Endothelial cell of umbilical vein (primary cell): ENCODE data around the gene IL17REL. TPM values are rescaled to one million over a fixed set of nuclear protein-coding genes. Genes with fewer than 3 reads are reported as not detected.

Source experiments
- BruUV-seq: library from RNA; stranded (reverse); fragments of 400-500 nt; replicated peaks from 2 replicates; lab custom pipeline; 2021; lab: Mats Ljungman, UMichigan
- CTCF ChIA-PET: fragments of 300-600, 350-600 bp; sonication (Branson Sonifier 250); formaldehyde crosslinking; loops from one replicate; lab custom pipeline; 2021; ENCODE audit warnings: antibody characterized with exemption, inconsistent platforms; lab: Charles Lee
- POLR2A ChIA-PET: fragments of 300-600, 350-600 bp; sonication (Branson Sonifier 250); formaldehyde crosslinking; loops from one replicate; lab custom pipeline; 2021; ENCODE audit warnings: antibody characterized with exemption, inconsistent platforms; lab: Charles Lee
- DNase-seq: peaks from one replicate; pipeline ENCODE4 v3.0.0-alpha.2; 2011; ENCODE audit warnings: low read depth, low spot score
- FAIRE-seq: peaks from 2 replicates; lab custom pipeline; 2011; peaks lifted over from hg19 to GRCh38; lab: Jason Lieb, UNC
- H2AFZ ChIP-seq: 2 replicates; pipeline ENCODE4 v1.6.0; 2012; ENCODE audit warnings: low read depth, low read length, control low read depth, inconsistent platforms
- H3K27ac ChIP-seq: 2 replicates; pipeline ENCODE4 v1.5.1; 2011; ENCODE audit warnings: low read depth, mild to moderate bottlenecking, control low read depth, low read length, moderate library complexity; ENCODE audit not compliant: insufficient read depth
- H3K27me3 ChIP-seq, 2 experiments: 2 replicates each; pipeline versions ENCODE4 v1.6.0 to v1.6.1; 2011; ENCODE audit warnings: low read length in 2 of 2, mixed read lengths in 1 of 2; ENCODE audit not compliant: control insufficient read depth in 2 of 2, insufficient read depth in 2 of 2
- H3K36me3 ChIP-seq, 2 experiments: 2 replicates in 1 of 2; 3 replicates in 1 of 2; pipeline ENCODE4 v1.5.1; 2011; ENCODE audit warnings: low read length in 2 of 2, mild to moderate bottlenecking in 1 of 2, moderate library complexity in 1 of 2; ENCODE audit not compliant: control insufficient read depth in 2 of 2, insufficient read depth in 2 of 2; ENCODE audit errors: extremely low read depth in 1 of 2
- H3K4me1 ChIP-seq: 3 replicates; pipeline ENCODE4 v1.5.1; 2011; ENCODE audit warnings: mild to moderate bottlenecking, low read length; ENCODE audit not compliant: control insufficient read depth, insufficient read depth; ENCODE audit errors: extremely low read depth
- H3K4me2 ChIP-seq: 2 replicates; pipeline ENCODE4 v1.6.1; 2011; ENCODE audit warnings: low read length, control low read depth, mixed read lengths; ENCODE audit not compliant: insufficient read depth
- H3K4me3 ChIP-seq, 3 experiments: fragments of 200-600 bp in 1 of 3; sonication (generic), shearing (Covaris generic) in 1 of 3; replicated peaks in 1 of 3; 2 replicates each; pipeline ENCODE4 v1.5.1; 2011 to 2016; ENCODE audit warnings: control low read depth in 3 of 3, low read length in 3 of 3, mild to moderate bottlenecking in 2 of 3, inconsistent platforms in 1 of 3, low read depth in 1 of 3, moderate library complexity in 1 of 3; ENCODE audit not compliant: insufficient read depth in 1 of 3
- H3K79me2 ChIP-seq: 2 replicates; pipeline ENCODE4 v1.6.0; 2012; ENCODE audit warnings: low read length, inconsistent platforms; ENCODE audit not compliant: control insufficient read depth, insufficient read depth
- H3K9ac ChIP-seq: replicated peaks from 2 replicates; pipeline ENCODE3; 2011; ENCODE audit warnings: low read length, control low read depth; ENCODE audit not compliant: insufficient read depth; ENCODE audit errors: extremely low read depth
- H3K9me1 ChIP-seq: replicated peaks from 3 replicates; pipeline ENCODE4 v1.6.0; 2011; ENCODE audit warnings: mild to moderate bottlenecking, low read length; ENCODE audit not compliant: control insufficient read depth, insufficient read depth; ENCODE audit errors: extremely low read depth
- H3K9me3 ChIP-seq: replicated peaks from 2 replicates; pipeline ENCODE4 v1.5.1; 2012; ENCODE audit warnings: low read length, inconsistent platforms; ENCODE audit not compliant: control insufficient read depth, insufficient read depth
- H4K20me1 ChIP-seq: replicated peaks from 2 replicates; pipeline ENCODE3; 2011; ENCODE audit warnings: mild to moderate bottlenecking, low read length; ENCODE audit not compliant: control insufficient read depth, insufficient read depth; ENCODE audit errors: extremely low read depth
- EZH2 ChIP-seq: IDR thresholded peaks from 2 replicates; pipeline ENCODE4 v1.6.1; 2012; ENCODE audit warnings: borderline replicate concordance, low read depth, mild to moderate bottlenecking, moderate library complexity, low read length, inconsistent platforms; ENCODE audit not compliant: severe bottlenecking
- FOS ChIP-seq: IDR thresholded peaks from 2 replicates; pipeline ENCODE4 v1.6.1; 2011; ENCODE audit warnings: mild to moderate bottlenecking, low read length, moderate library complexity, borderline replicate concordance; ENCODE audit not compliant: insufficient read depth
- GATA2 ChIP-seq: IDR thresholded peaks from 2 replicates; pipeline ENCODE4 v1.7.0; 2011; ENCODE audit warnings: low read depth, mild to moderate bottlenecking, moderate library complexity, mixed read lengths, low read length; ENCODE audit not compliant: insufficient read length, insufficient read depth
- JUN ChIP-seq: IDR thresholded peaks from 2 replicates; pipeline ENCODE4 v1.6.1; 2011; ENCODE audit warnings: borderline replicate concordance, low read depth; ENCODE audit not compliant: insufficient read length, insufficient read depth
- MYC ChIP-seq: IDR thresholded peaks from one replicate; pipeline ENCODE4 v1.6.1; 2011; ENCODE audit warnings: mild to moderate bottlenecking, low read depth, low read length
- POLR2A ChIP-seq: IDR thresholded peaks from 2 replicates; pipeline ENCODE4 v1.6.1; 2012; ENCODE audit warnings: low read depth, mild to moderate bottlenecking, control low read depth, low read length
- POLR2AphosphoS5 ChIP-seq: IDR thresholded peaks from 2 replicates; pipeline ENCODE4 v1.6.1; 2012; ENCODE audit warnings: low read depth, mild to moderate bottlenecking, control low read depth, low read length, moderate library complexity; ENCODE audit not compliant: insufficient read depth
- dilution Hi-C: fragments of 300-500 bp; cut with MboI; formaldehyde crosslinking; loops from one replicate; pipeline ENCODE4 v1.15.0; 2019; ENCODE audit warnings: low sequenced_read_pairs; ENCODE audit not compliant: extremely low pct_ligation_motif_present
- intact Hi-C: fragments of 100-400 bp; cut with micrococcal nuclease; formaldehyde crosslinking; loops from one replicate; pipeline ENCODE4 v1.10.0; 2022
- polyA plus RNA-seq, 4 experiments: library from polyadenylated mRNA; depleted of rRNA in 3 of 4; stranded (reverse) in 3 of 4; unstranded in 1 of 4; fragments of >200 nt; gene quantifications; 2 replicates each; pipeline versions ENCODE4 v1.2.1 to v1.2.3, GENCODE V29; 2011 to 2012; ENCODE audit warnings: missing spikeins in 1 of 4
- total RNA-seq: library from RNA; stranded (reverse); gene quantifications from 2 replicates; pipeline ENCODE4 v1.2.3, GENCODE V29; 2021
- TF ChIP-seq, protein P1 (sequence below): IDR thresholded peaks from 2 replicates; pipeline ENCODE4 v1.6.1; 2011; ENCODE audit not compliant: insufficient read depth, insufficient read length
- TF ChIP-seq, protein P2 (sequence below), 2 donors: IDR thresholded peaks; 1 replicate in 1 of 2; 2 replicates in 1 of 2; pipeline ENCODE4 v1.5.1; 2011; ENCODE audit warnings: low read length in 2 of 2, mild to moderate bottlenecking in 2 of 2, moderate library complexity in 2 of 2, control low read depth in 1 of 2, inconsistent platforms in 1 of 2, low read depth in 1 of 2; ENCODE audit not compliant: insufficient read depth in 1 of 2; ENCODE audit errors: extremely low read depth in 1 of 2

IL17REL gene
- total and polyA plus RNA-seq, 2 donors (not counting 3 experiments of a cell fraction or from before 2014, with no cell fraction given): 0.06 to 0.15 TPM

DNA sequence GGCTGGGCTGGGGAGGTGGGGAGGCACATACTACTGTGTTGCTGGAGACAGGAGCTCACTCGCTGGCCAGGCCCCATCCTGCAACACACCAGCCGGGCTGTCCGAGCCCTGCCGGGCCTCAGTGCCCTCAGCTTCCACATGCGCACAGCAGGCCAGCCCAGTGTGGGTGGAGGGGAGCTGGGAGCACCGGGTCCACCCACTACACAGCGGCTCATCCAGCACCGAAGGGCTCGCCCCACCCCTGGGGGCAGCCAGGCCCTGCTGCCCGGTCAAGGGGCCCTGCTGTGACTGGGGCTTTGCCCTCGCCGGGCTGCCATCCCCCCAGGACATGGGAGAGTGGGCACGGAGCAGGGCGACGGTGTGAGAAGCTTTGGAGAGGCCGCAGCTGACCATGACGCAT, 36.3 kb upstream of the IL17REL start:
- Histone ChIP-seq H3K79me2 (no peaks in the 10 kb centered on the region), H3K27me3 (no peaks in the 10 kb centered on the region), H3K36me3 (no peaks in the 10 kb centered on the region), H3K4me3 (no peak overlapping the region), H2AFZ (no peak overlapping the region), H3K9ac (no peak overlapping the region), H3K9me3 (no peaks in the 10 kb centered on the region), H3K9me1 (no peaks in the 10 kb centered on the region), H4K20me1 (no peaks in the 10 kb centered on the region), H3K27ac (no peak overlapping the region), H3K4me2 (no peak overlapping the region), H3K4me1 (no peaks in the 10 kb centered on the region)
- FAIRE-seq (no peak), DNase-seq (no peak)
- ChIA-PET POLR2A (no interaction called here), CTCF (no interaction called here)
- TF ChIP-seq, protein P1, sequence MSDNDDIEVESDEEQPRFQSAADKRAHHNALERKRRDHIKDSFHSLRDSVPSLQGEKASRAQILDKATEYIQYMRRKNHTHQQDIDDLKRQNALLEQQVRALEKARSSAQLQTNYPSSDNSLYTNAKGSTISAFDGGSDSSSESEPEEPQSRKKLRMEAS: no peak
- TF ChIP-seq POLR2AphosphoS5 (no peak), EZH2 (no peak), GATA2 (no peak), FOS (no peak), MYC (no peak), JUN (no peak)
- dilution Hi-C loops: no loop called here
- intact Hi-C loops: no loop called here
- no TSS peak for BruUV-seq

DNA sequence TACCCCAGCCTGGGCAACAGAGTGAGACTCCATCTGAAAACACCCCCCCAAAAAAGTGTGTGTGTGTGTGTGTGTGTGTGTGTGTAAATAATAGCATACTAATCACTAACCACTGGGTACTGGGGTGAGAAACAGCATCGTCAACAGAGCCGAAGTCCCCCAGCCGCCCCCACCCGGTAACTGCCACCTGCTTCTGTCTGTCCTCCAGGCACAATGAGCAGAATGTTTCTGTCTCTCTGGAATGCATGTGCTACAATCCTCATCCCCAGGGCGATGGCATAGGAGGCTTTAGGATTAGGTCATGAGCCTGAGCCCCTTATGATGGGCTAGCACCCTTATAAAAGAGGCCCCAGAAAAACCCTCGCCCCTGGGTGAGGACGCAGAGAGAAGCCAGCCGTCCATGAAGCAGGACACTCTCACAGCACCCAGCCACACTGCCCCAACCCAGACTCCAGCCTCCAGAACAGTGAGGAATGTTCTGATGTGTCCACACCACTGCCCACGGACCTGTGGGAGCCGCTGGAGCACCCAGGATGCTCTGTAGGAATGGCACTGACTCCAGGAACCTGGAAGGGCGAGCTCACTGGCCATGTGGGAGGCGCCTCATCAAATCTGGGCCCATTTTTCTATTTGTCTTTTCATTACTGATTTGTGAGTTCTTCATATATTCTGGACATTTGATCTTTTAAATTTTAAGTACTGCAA, 35.6 kb upstream of the IL17REL start:
- POLR2A ChIA-PET: no interaction called here
- no peaks in the 10 kb centered on the region for H3K36me3 ChIP-seq
- dilution Hi-C loops (no loop called here), intact Hi-C loops (no loop called here)
- H3K27me3 ChIP-seq: no peaks in the 10 kb centered on the region
- no peak overlapping the region for H3K4me3 ChIP-seq
- no TSS peak for BruUV-seq
- FAIRE-seq (no peak), DNase-seq (no peak)
- no peak overlapping the region for H2AFZ ChIP-seq
- H3K9me1 ChIP-seq: no peaks in the 10 kb centered on the region
- CTCF ChIA-PET: no interaction called here
- TF ChIP-seq MYC: no peak
- TF ChIP-seq GATA2: no peak
- no peak for TF ChIP-seq POLR2AphosphoS5
- TF ChIP-seq JUN: no peak
- TF ChIP-seq, protein P2, sequence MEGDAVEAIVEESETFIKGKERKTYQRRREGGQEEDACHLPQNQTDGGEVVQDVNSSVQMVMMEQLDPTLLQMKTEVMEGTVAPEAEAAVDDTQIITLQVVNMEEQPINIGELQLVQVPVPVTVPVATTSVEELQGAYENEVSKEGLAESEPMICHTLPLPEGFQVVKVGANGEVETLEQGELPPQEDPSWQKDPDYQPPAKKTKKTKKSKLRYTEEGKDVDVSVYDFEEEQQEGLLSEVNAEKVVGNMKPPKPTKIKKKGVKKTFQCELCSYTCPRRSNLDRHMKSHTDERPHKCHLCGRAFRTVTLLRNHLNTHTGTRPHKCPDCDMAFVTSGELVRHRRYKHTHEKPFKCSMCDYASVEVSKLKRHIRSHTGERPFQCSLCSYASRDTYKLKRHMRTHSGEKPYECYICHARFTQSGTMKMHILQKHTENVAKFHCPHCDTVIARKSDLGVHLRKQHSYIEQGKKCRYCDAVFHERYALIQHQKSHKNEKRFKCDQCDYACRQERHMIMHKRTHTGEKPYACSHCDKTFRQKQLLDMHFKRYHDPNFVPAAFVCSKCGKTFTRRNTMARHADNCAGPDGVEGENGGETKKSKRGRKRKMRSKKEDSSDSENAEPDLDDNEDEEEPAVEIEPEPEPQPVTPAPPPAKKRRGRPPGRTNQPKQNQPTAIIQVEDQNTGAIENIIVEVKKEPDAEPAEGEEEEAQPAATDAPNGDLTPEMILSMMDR (IDR thresholded peaks at IDR 0.05; ENCODE audit: extremely low read depth in 1 of 2, insufficient read depth in 1 of 2, low read depth in 1 of 2, low read length in 2 of 2): no peak
- TF ChIP-seq EZH2: no peak
- TF ChIP-seq POLR2A: no peak
- TF ChIP-seq, protein P1: no peak
- TF ChIP-seq FOS: no peak
- no peaks in the 10 kb centered on the region for H3K9me3 ChIP-seq
- no peak overlapping the region for H3K27ac ChIP-seq
- H3K4me1 ChIP-seq: no peaks in the 10 kb centered on the region
- no peak overlapping the region for H3K9ac ChIP-seq
- no peak overlapping the region for H3K4me2 ChIP-seq
- H3K79me2 ChIP-seq: no peaks in the 10 kb centered on the region
- no peaks in the 10 kb centered on the region for H4K20me1 ChIP-seq
